Nephron (organoid): ENCODE results near the gene CA12.

Experiments
- H3K27ac Mint-ChIP-seq, 3 experiments: 2 replicates each; pipeline ENCODE4 v1.8.0; 2020; ENCODE audit warnings: mixed read lengths in 3 of 3, mild to moderate bottlenecking in 2 of 3, moderate library complexity in 1 of 3
- H3K27me3 Mint-ChIP-seq: 2 replicates; pipeline ENCODE4 v1.8.0; 2021; ENCODE audit warnings: low read depth, mild to moderate bottlenecking, moderate library complexity, mixed read lengths
- H3K36me3 Mint-ChIP-seq: 2 replicates; pipeline ENCODE4 v1.8.0; 2020; ENCODE audit warnings: low read depth, mixed read lengths
- H3K4me1 Mint-ChIP-seq: 2 replicates; pipeline ENCODE4 v1.8.0; 2020; ENCODE audit warnings: mixed read lengths
- H3K4me3 Mint-ChIP-seq, 3 experiments: 2 replicates each; pipeline ENCODE4 v1.8.0; 2020; ENCODE audit warnings: mild to moderate bottlenecking in 3 of 3, mixed read lengths in 3 of 3, moderate library complexity in 2 of 3
- H3K9me3 Mint-ChIP-seq: 2 replicates; pipeline ENCODE4 v1.8.0; 2020; ENCODE audit warnings: mixed read lengths
- CTCF ChIP-seq, 3 experiments: fragments of 200-600 bp; sonication (generic); IDR thresholded peaks; one replicate each; pipeline ENCODE4 v1.5.0; 2021; ENCODE audit warnings: antibody characterized with exemption in 3 of 3; ENCODE audit not compliant: unreplicated experiment in 3 of 3

The CA12 gene

GRCh38 chr15:63398456-63398855, 16.8 kb upstream of the CA12 start:
- no peaks in the 10 kb centered on the region for H3K4me1 Mint-ChIP-seq
- no peak overlapping the region for H3K27ac Mint-ChIP-seq
- TF ChIP-seq CTCF (IDR thresholded peaks at IDR 0.05; ENCODE audit: unreplicated experiment in 3 of 3) = no peak
- H3K9me3 Mint-ChIP-seq = no peaks in the 10 kb centered on the region
- no peak overlapping the region for H3K4me3 Mint-ChIP-seq
- H3K27me3 Mint-ChIP-seq = no peaks in the 10 kb centered on the region
- H3K36me3 Mint-ChIP-seq = no peaks in the 10 kb centered on the region

- TF ChIP-seq CTCF (IDR thresholded peaks at IDR 0.05; ENCODE audit: unreplicated experiment in 3 of 3) = no peak
- no peaks in the 10 kb centered on the region for H3K9me3 Mint-ChIP-seq
- peaks cover 9% of the 10 kb centered on the region for H3K4me1 Mint-ChIP-seq
- no peak overlapping the region for H3K27ac Mint-ChIP-seq
- H3K4me3 Mint-ChIP-seq = no peak overlapping the region
- H3K27me3 Mint-ChIP-seq = no peaks in the 10 kb centered on the region
- no peaks in the 10 kb centered on the region for H3K36me3 Mint-ChIP-seq
Observed at GRCh38 chr15:63396152-63396928, 14.7 kb upstream of the CA12 start.

- Mint-ChIP-seq H3K27ac (no peak overlapping the region), H3K9me3 (no peaks in the 10 kb centered on the region), H3K4me1 (peaks cover 10% of the 10 kb centered on the region), H3K36me3 (no peaks in the 10 kb centered on the region), H3K4me3 (no peak overlapping the region), H3K27me3 (peaks cover 2% of the 10 kb centered on the region)
- TF ChIP-seq CTCF (IDR thresholded peaks at IDR 0.05; ENCODE audit: unreplicated experiment in 3 of 3) = no peak
Observed at GRCh38 chr15:63395730-63396151, 14.1 kb upstream of the CA12 start.

- no peaks in the 10 kb centered on the region for H3K9me3 Mint-ChIP-seq
- no peak for TF ChIP-seq CTCF (IDR thresholded peaks at IDR 0.05; ENCODE audit: unreplicated experiment in 3 of 3)
- no peak overlapping the region for H3K27ac Mint-ChIP-seq
- H3K4me1 Mint-ChIP-seq = peaks cover 40% of the 10 kb centered on the region
- H3K36me3 Mint-ChIP-seq = no peaks in the 10 kb centered on the region
- H3K27me3 Mint-ChIP-seq = peaks cover 13% of the 10 kb centered on the region
- no peak overlapping the region for H3K4me3 Mint-ChIP-seq
Observed at GRCh38 chr15:63392361-63393009, 10.8 kb upstream of the CA12 start.

- H3K4me1 Mint-ChIP-seq = peaks cover 43% of the 10 kb centered on the region
- TF ChIP-seq CTCF (IDR thresholded peaks at IDR 0.05; ENCODE audit: unreplicated experiment in 3 of 3) = no peak
- H3K27ac Mint-ChIP-seq = no peak overlapping the region
- no peaks in the 10 kb centered on the region for H3K9me3 Mint-ChIP-seq
- no peak overlapping the region for H3K4me3 Mint-ChIP-seq
- H3K36me3 Mint-ChIP-seq = no peaks in the 10 kb centered on the region
- H3K27me3 Mint-ChIP-seq = peaks cover 13% of the 10 kb centered on the region
Observed at GRCh38 chr15:63391669-63392360, 10.2 kb upstream of the CA12 start.
